Measurements from ENCODE around the gene EMILIN3. TPM values are rescaled to one million over a fixed set of nuclear protein-coding genes. Genes with fewer than 3 reads are reported as not detected.

The EMILIN3 gene
- total and polyA plus RNA-seq, 2 donors (not counting 3 experiments of a cell fraction or from before 2014, with no cell fraction given) = 0.15 TPM; not detected in 1

DNA sequence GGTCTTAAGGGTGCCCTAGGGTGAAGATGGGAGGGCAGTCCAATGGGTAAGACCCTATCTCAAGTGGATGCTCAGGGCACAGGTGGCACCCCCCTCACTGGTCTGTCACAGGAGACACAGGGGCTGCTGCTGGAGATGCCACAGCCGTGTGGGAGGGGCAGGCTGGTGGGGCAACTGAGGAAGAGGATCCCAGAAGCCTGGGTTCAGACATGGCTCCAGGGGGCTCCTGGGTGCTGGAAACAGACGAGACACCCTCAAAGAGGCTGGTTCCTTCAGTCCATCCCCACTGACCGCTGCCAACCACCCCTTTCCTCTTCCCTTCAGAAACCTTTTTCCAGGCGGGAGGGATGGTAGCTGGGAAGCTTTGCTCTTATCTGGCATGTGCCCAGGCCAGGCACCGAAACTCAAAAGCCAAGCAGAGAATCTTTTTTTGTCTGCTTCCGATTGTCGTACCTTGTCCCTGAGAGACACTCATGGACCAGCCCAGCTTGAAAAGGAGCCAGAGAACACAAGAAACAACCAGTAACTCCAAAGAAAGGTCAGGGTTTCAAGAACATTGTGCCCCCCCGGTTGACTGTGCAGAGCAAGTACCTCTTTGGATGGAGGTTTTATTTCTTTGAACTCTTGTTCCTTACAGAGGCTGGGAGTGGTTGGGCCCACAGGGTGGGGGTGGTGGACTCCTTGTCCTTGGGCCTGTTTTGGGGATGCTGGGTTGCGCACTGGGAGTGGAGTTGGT is 28.5 kb upstream of the EMILIN3 start:
- H3K27ac ChIP-seq (ENCODE audit: insufficient read depth, low read depth, low read length) = no peak overlapping the region
- no peaks in the 10 kb centered on the region for H3K79me2 ChIP-seq (ENCODE audit: control insufficient read depth, insufficient read depth, low read length)
- no peaks in the 10 kb centered on the region for H3K9me3 ChIP-seq (replicated peaks; ENCODE audit: control insufficient read depth, insufficient read depth, low read length)
- POLR2A ChIA-PET = no interaction called here
- dilution Hi-C loops (cut with MboI; ENCODE audit: extremely low pct_ligation_motif_present, low sequenced_read_pairs) (no loop called here), intact Hi-C loops (cut with micrococcal nuclease) (no loop called here)
- H2AFZ ChIP-seq (ENCODE audit: low read depth, low read length) = no peak overlapping the region
- no peaks in the 10 kb centered on the region for H3K4me1 ChIP-seq (ENCODE audit: control insufficient read depth, extremely low read depth, insufficient read depth, low read length)
- no peak overlapping the region for H3K4me2 ChIP-seq (ENCODE audit: insufficient read depth, low read length)
- no peaks in the 10 kb centered on the region for H4K20me1 ChIP-seq (replicated peaks; ENCODE audit: control insufficient read depth, extremely low read depth, insufficient read depth, low read length)
- DNase-seq (ENCODE audit: low read depth, low spot score) (no peak), FAIRE-seq (no peak)
- CTCF ChIA-PET = no interaction called here
- no peaks in the 10 kb centered on the region for H3K9me1 ChIP-seq (replicated peaks; ENCODE audit: control insufficient read depth, extremely low read depth, insufficient read depth, low read length)
- no peak overlapping the region for H3K4me3 ChIP-seq (replicated peaks in 1 of 3; ENCODE audit: insufficient read depth in 1 of 3, low read depth in 1 of 3, low read length in 3 of 3)
- H3K36me3 ChIP-seq (ENCODE audit: control insufficient read depth in 2 of 2, extremely low read depth in 1 of 2, insufficient read depth in 2 of 2, low read length in 2 of 2) = no peaks in the 10 kb centered on the region
- no peaks in the 10 kb centered on the region for H3K27me3 ChIP-seq (ENCODE audit: control insufficient read depth in 2 of 2, insufficient read depth in 2 of 2, low read length in 2 of 2)
- H3K9ac ChIP-seq (replicated peaks; ENCODE audit: extremely low read depth, insufficient read depth, low read length) = no peak overlapping the region
- no TSS peak for BruUV-seq (replicated peaks)
- no peak for TF ChIP-seq POLR2AphosphoS5 (IDR thresholded peaks at IDR 0.05; ENCODE audit: insufficient read depth, low read depth, low read length)
- TF ChIP-seq, protein P1, sequence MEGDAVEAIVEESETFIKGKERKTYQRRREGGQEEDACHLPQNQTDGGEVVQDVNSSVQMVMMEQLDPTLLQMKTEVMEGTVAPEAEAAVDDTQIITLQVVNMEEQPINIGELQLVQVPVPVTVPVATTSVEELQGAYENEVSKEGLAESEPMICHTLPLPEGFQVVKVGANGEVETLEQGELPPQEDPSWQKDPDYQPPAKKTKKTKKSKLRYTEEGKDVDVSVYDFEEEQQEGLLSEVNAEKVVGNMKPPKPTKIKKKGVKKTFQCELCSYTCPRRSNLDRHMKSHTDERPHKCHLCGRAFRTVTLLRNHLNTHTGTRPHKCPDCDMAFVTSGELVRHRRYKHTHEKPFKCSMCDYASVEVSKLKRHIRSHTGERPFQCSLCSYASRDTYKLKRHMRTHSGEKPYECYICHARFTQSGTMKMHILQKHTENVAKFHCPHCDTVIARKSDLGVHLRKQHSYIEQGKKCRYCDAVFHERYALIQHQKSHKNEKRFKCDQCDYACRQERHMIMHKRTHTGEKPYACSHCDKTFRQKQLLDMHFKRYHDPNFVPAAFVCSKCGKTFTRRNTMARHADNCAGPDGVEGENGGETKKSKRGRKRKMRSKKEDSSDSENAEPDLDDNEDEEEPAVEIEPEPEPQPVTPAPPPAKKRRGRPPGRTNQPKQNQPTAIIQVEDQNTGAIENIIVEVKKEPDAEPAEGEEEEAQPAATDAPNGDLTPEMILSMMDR (IDR thresholded peaks at IDR 0.05; ENCODE audit: extremely low read depth in 1 of 2, insufficient read depth in 1 of 2, low read depth in 1 of 2, low read length in 2 of 2) = no peak
- TF ChIP-seq JUN (IDR thresholded peaks at IDR 0.05; ENCODE audit: borderline replicate concordance, insufficient read depth, insufficient read length, low read depth) = no peak
- no peak for TF ChIP-seq MYC (IDR thresholded peaks at IDR 0.05; ENCODE audit: low read depth, low read length)
- TF ChIP-seq FOS (IDR thresholded peaks at IDR 0.05; ENCODE audit: borderline replicate concordance, insufficient read depth, low read length) = no peak
- no peak for TF ChIP-seq EZH2 (IDR thresholded peaks at IDR 0.05; ENCODE audit: borderline replicate concordance, low read depth, low read length, severe bottlenecking)
- TF ChIP-seq, protein P2, sequence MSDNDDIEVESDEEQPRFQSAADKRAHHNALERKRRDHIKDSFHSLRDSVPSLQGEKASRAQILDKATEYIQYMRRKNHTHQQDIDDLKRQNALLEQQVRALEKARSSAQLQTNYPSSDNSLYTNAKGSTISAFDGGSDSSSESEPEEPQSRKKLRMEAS (IDR thresholded peaks at IDR 0.05; ENCODE audit: insufficient read depth, insufficient read length) = no peak
- no peak for TF ChIP-seq POLR2A (IDR thresholded peaks at IDR 0.05; ENCODE audit: low read depth, low read length)
- no peak for TF ChIP-seq GATA2 (IDR thresholded peaks at IDR 0.05; ENCODE audit: insufficient read depth, insufficient read length, low read depth, low read length)
